HL-60 (cell line): ENCODE measurements around the gene THY1.
"Not testable (repeated sequence)": the region's sequence is repeated elsewhere in the genome, so short reads cannot be mapped to it uniquely, and the experiment has no call there.

ENCODE experiments used
- DNase-seq, 2 experiments: peaks; one replicate each; pipeline ENCODE4 v3.0.0-alpha.2; 2010 to 2020; ENCODE audit warnings: low read depth in 1 of 2, low spot score in 1 of 2
- H3K27ac ChIP-seq: fragments of 250-450 bp; sonication (Bioruptor Pico); replicated peaks from 2 replicates; pipeline ENCODE4 v1.5.1; 2020; ENCODE audit warnings: mild to moderate bottlenecking, moderate library complexity
- H3K27me3 ChIP-seq: fragments of 250-450 bp; sonication (Bioruptor Pico); 2 replicates; pipeline ENCODE4 v1.5.1; 2021; ENCODE audit warnings: mild to moderate bottlenecking, moderate library complexity; ENCODE audit not compliant: insufficient read depth, poor library complexity, severe bottlenecking
- H3K4me3 ChIP-seq: replicated peaks from 2 replicates; pipeline ENCODE4 v1.5.1; 2011; ENCODE audit warnings: mild to moderate bottlenecking, control low read depth, low read length; ENCODE audit not compliant: insufficient read depth
- CTCF ChIP-seq: IDR thresholded peaks from one replicate; pipeline ENCODE4 v1.5.1; 2011; ENCODE audit warnings: low read length, control low read depth, inconsistent platforms; ENCODE audit not compliant: insufficient read depth
- GABPA ChIP-seq: IDR thresholded peaks from 2 replicates; pipeline ENCODE4 v1.6.1; 2012; ENCODE audit warnings: low read depth
- POLR2AphosphoS5 ChIP-seq: IDR thresholded peaks from 2 replicates; pipeline ENCODE4 v1.6.1; 2012; ENCODE audit warnings: low read depth
- REST ChIP-seq: IDR thresholded peaks from 2 replicates; pipeline ENCODE4 v1.6.1; 2012; ENCODE audit warnings: low read depth; ENCODE audit not compliant: insufficient replicate concordance
- SPI1 ChIP-seq: IDR thresholded peaks from 2 replicates; pipeline ENCODE4 v1.6.1; 2012; ENCODE audit warnings: low read depth, mild to moderate bottlenecking, borderline replicate concordance

THY1 gene

GRCh38 chr11:119441898-119442243 lies 18.9 kb upstream of the THY1 start:
- DNase-seq, result no peak
- TF ChIP-seq REST (no peak), GABPA (no peak), CTCF (no peak), SPI1 (no peak), POLR2AphosphoS5 (no peak)
- Histone ChIP-seq H3K4me3 (no peak overlapping the region), H3K27ac (no peak overlapping the region), H3K27me3 (peaks cover 8% of the 10 kb centered on the region)

- Histone ChIP-seq H3K27ac (no peak overlapping the region), H3K4me3 (no peak overlapping the region), H3K27me3 (peaks cover 8% of the 10 kb centered on the region)
- TF ChIP-seq GABPA (no peak), REST (no peak), POLR2AphosphoS5 (no peak), CTCF (no peak), SPI1 (no peak)
- no peak for DNase-seq
These were observed 15.6 kb upstream of the THY1 start for GRCh38 chr11:119438599-119438998.

- not testable (repeated sequence) for H3K27me3 ChIP-seq, H3K4me3 ChIP-seq, H3K27ac ChIP-seq, DNase-seq
These were observed 14.5 kb upstream of the THY1 start for GRCh38 chr11:119437521-119437920.

- DNase-seq, result no peak
- H3K27me3 ChIP-seq, result peaks cover 6% of the 10 kb centered on the region
- no peak overlapping the region for H3K4me3 ChIP-seq
- TF ChIP-seq POLR2AphosphoS5, result no peak
- TF ChIP-seq REST, result no peak
- no peak for TF ChIP-seq SPI1
- no peak for TF ChIP-seq CTCF
- no peak for TF ChIP-seq GABPA
- H3K27ac ChIP-seq, result no peak overlapping the region
These were observed 13.7 kb upstream of the THY1 start for GRCh38 chr11:119436711-119437110.
